Panc1 (cell line): ENCODE results near the gene PANX3.

Source experiments
- POLR2AphosphoS5 ChIP-seq: IDR thresholded peaks from 2 replicates; pipeline ENCODE4 v1.6.1; 2012; ENCODE audit warnings: mild to moderate bottlenecking, low read depth, low read length, moderate library complexity
- SIN3A ChIP-seq: IDR thresholded peaks from 2 replicates; pipeline ENCODE4 v1.6.1; 2012; ENCODE audit warnings: low read depth, mild to moderate bottlenecking, low read length, moderate library complexity, borderline replicate concordance; ENCODE audit not compliant: insufficient read depth
- TCF7L2 ChIP-seq: IDR thresholded peaks from 2 replicates; pipeline ENCODE4 v1.6.1; 2011; ENCODE audit warnings: mild to moderate bottlenecking, low read depth, low read length, inconsistent platforms
- TF ChIP-seq, protein P1 (sequence below): fragments of 450-650 bp; IDR thresholded peaks from 2 replicates; pipeline ENCODE4 v1.5.1; 2017; ENCODE audit warnings: mild to moderate bottlenecking
- TF ChIP-seq, protein P2 (sequence below), 2 experiments: IDR thresholded peaks; 2 replicates each; pipeline ENCODE4 v1.6.1; 2011 to 2012; ENCODE audit warnings: low read depth in 2 of 2, control low read depth in 1 of 2, low read length in 1 of 2, mild to moderate bottlenecking in 1 of 2, moderate library complexity in 1 of 2; ENCODE audit not compliant: insufficient read depth in 1 of 2

DNA sequence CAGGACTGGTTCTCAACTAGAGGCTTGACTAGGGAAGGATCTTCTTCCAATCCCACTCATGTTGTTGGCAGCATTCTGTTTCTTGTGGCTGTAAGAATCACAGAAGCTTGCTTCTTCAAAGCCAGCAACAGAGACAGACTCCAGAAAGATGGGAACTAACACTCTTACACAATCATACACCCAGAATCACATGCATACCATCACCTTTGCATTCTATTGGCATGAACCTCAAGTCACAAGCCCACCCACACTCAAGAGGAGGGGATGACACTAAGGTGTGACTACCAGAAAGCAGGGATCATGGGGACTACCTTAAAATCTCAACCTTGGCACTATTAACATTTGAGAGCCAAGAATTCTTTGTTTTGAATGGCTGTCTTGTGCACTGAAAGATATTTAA is 13.6 kb upstream of the PANX3 start:
- TF ChIP-seq, protein P1, sequence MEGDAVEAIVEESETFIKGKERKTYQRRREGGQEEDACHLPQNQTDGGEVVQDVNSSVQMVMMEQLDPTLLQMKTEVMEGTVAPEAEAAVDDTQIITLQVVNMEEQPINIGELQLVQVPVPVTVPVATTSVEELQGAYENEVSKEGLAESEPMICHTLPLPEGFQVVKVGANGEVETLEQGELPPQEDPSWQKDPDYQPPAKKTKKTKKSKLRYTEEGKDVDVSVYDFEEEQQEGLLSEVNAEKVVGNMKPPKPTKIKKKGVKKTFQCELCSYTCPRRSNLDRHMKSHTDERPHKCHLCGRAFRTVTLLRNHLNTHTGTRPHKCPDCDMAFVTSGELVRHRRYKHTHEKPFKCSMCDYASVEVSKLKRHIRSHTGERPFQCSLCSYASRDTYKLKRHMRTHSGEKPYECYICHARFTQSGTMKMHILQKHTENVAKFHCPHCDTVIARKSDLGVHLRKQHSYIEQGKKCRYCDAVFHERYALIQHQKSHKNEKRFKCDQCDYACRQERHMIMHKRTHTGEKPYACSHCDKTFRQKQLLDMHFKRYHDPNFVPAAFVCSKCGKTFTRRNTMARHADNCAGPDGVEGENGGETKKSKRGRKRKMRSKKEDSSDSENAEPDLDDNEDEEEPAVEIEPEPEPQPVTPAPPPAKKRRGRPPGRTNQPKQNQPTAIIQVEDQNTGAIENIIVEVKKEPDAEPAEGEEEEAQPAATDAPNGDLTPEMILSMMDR, result no peak
- TF ChIP-seq POLR2AphosphoS5 (no peak), SIN3A (no peak), TCF7L2 (no peak)
- TF ChIP-seq, protein P2, sequence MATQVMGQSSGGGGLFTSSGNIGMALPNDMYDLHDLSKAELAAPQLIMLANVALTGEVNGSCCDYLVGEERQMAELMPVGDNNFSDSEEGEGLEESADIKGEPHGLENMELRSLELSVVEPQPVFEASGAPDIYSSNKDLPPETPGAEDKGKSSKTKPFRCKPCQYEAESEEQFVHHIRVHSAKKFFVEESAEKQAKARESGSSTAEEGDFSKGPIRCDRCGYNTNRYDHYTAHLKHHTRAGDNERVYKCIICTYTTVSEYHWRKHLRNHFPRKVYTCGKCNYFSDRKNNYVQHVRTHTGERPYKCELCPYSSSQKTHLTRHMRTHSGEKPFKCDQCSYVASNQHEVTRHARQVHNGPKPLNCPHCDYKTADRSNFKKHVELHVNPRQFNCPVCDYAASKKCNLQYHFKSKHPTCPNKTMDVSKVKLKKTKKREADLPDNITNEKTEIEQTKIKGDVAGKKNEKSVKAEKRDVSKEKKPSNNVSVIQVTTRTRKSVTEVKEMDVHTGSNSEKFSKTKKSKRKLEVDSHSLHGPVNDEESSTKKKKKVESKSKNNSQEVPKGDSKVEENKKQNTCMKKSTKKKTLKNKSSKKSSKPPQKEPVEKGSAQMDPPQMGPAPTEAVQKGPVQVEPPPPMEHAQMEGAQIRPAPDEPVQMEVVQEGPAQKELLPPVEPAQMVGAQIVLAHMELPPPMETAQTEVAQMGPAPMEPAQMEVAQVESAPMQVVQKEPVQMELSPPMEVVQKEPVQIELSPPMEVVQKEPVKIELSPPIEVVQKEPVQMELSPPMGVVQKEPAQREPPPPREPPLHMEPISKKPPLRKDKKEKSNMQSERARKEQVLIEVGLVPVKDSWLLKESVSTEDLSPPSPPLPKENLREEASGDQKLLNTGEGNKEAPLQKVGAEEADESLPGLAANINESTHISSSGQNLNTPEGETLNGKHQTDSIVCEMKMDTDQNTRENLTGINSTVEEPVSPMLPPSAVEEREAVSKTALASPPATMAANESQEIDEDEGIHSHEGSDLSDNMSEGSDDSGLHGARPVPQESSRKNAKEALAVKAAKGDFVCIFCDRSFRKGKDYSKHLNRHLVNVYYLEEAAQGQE (IDR thresholded peaks at IDR 0.05; ENCODE audit: insufficient read depth in 1 of 2, low read depth in 2 of 2, low read length in 1 of 2), result no peak
